Transverse colon (tissue), 4 donors: ENCODE measurements around the gene SCGB2B2.

ENCODE experiments used
- CTCF ChIP-seq, 5 experiments: fragments of 200-600 bp in 3 of 5; fragments of 450-650 bp in 2 of 5; sonication (generic) in 3 of 5; IDR thresholded peaks; 1 replicate in 2 of 5; 2 replicates in 3 of 5; pipeline ENCODE4 v1.5.1; 2016 to 2017; ENCODE audit warnings: antibody characterized with exemption in 5 of 5, inconsistent platforms in 3 of 5, mild to moderate bottlenecking in 2 of 5, moderate library complexity in 1 of 5
- POLR2A ChIP-seq: fragments of 450-650 bp; IDR thresholded peaks from one replicate; pipeline ENCODE4 v1.6.1; 2016; ENCODE audit warnings: antibody characterized with exemption, mild to moderate bottlenecking, moderate library complexity
- POLR2AphosphoS5 ChIP-seq, 3 donors: sonication (generic); formaldehyde crosslinking; IDR thresholded peaks; one replicate each; pipeline ENCODE4 v1.6.1; 2016; ENCODE audit warnings: antibody characterized with exemption in 3 of 3

DNA sequence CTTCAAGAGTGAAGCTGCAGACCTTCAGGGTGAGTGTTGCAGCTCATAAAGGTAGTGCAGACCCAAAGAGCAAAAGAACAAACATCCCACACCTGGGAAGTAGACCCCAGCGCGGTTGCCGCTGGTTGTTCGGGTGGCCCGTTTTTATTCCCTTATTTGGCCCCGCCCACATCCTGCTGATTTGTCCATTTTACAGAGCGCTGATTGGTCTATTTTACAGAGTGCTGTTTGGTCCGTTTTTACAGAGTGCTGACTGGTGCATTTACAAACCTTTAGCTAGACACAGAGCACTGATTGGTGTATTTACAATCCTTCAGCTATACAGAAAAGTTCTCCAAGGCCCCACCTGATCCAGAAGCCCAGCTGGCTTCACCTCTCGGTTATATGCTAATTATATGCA, 1.0 kb downstream of the SCGB2B2 start:
- TF ChIP-seq CTCF (IDR thresholded peaks at IDR 0.05), result no peak
- no peak for TF ChIP-seq POLR2A
- TF ChIP-seq POLR2AphosphoS5 (IDR thresholded peaks at IDR 0.05), result no peak
